ENCODE measurements around the gene TFPT.
A peak's percentile ranks its signal among the peaks of the same experiment; 100 is the strongest.

Gene TFPT

GRCh38 chr19:54148158-54148557, 32.7 kb upstream of the TFPT start:
- DNase-seq (ENCODE audit: low read depth): no peak
- TF ChIP-seq CTCF (IDR thresholded peaks at IDR 0.05; ENCODE audit: insufficient read depth, low read depth, low read length, missing control alignments): no peak
- H3K4me3 ChIP-seq (ENCODE audit: low read length): no peak overlapping the region

- no peak overlapping the region for H3K4me3 ChIP-seq (ENCODE audit: low read length)
- TF ChIP-seq CTCF (IDR thresholded peaks at IDR 0.05; ENCODE audit: insufficient read depth, low read depth, low read length, missing control alignments): no peak
- no peak for DNase-seq (ENCODE audit: low read depth)
Measured at GRCh38 chr19:54147676-54148075, 32.2 kb upstream of the TFPT start.

- no peak overlapping the region for H3K4me3 ChIP-seq (ENCODE audit: low read length)
- DNase-seq (ENCODE audit: low read depth): no peak
- no peak for TF ChIP-seq CTCF (IDR thresholded peaks at IDR 0.05; ENCODE audit: insufficient read depth, low read depth, low read length, missing control alignments)
Measured at GRCh38 chr19:54145541-54146158, 30.2 kb upstream of the TFPT start.

- DNase-seq (ENCODE audit: low read depth): no peak
- no peak for TF ChIP-seq CTCF (IDR thresholded peaks at IDR 0.05; ENCODE audit: insufficient read depth, low read depth, low read length, missing control alignments)
- no peak overlapping the region for H3K4me3 ChIP-seq (ENCODE audit: low read length)
Measured at GRCh38 chr19:54142166-54142780, 26.8 kb upstream of the TFPT start.

- TF ChIP-seq CTCF (IDR thresholded peaks at IDR 0.05; ENCODE audit: insufficient read depth, low read depth, low read length, missing control alignments): no peak
- DNase-seq (ENCODE audit: low read depth): no peak
- no peak overlapping the region for H3K4me3 ChIP-seq (ENCODE audit: low read length)
Measured at GRCh38 chr19:54141356-54141755, 25.9 kb upstream of the TFPT start.

GRCh38 chr19:54138489-54139256, 23.2 kb upstream of the TFPT start:
- peak overlapping the region; percentile 67 for H3K4me3 ChIP-seq (ENCODE audit: low read length)
- DNase-seq (ENCODE audit: low read depth): no peak
- no peak for TF ChIP-seq CTCF (IDR thresholded peaks at IDR 0.05; ENCODE audit: insufficient read depth, low read depth, low read length, missing control alignments)

Measured in epithelial cell of esophagus (primary cell).